GM23338 (cell line): ENCODE data around the gene TMEM63A. TPM values are rescaled to one million over a fixed set of nuclear protein-coding genes. Genes with fewer than 3 reads are reported as not detected.

Experiments
- ATAC-seq: fragments of 200-7000 bp; cut with Tn5 transposase; 3 replicates; pipeline ENCODE4 v1.9.1; 2020
- DNase-seq: peaks from one replicate; pipeline ENCODE4 v3.0.0-alpha.2; 2015; ENCODE audit warnings: low spot score
- H2AFZ ChIP-seq: fragments of 200-600 bp; sonication (generic); 2 replicates; pipeline ENCODE4 v1.8.0; 2016; ENCODE audit warnings: antibody characterized with exemption, mild to moderate bottlenecking, moderate library complexity
- H3F3A ChIP-seq: fragments of 200-600 bp; sonication (generic); replicated peaks from 2 replicates; pipeline ENCODE4 v1.8.0; 2017; ENCODE audit warnings: antibody characterized with exemption, mixed run types, low read depth
- H3K27ac ChIP-seq: fragments of 200-600 bp; sonication (generic); 2 replicates; pipeline ENCODE4 v1.6.1; 2016; ENCODE audit warnings: low read depth
- H3K27me3 ChIP-seq: fragments of 200-600 bp; sonication (generic); 2 replicates; pipeline ENCODE4 v1.8.0; 2016; ENCODE audit warnings: mild to moderate bottlenecking, mixed run types, moderate library complexity; ENCODE audit not compliant: insufficient read depth
- H3K36me3 ChIP-seq: fragments of 200-600 bp; sonication (generic); 2 replicates; pipeline ENCODE4 v1.8.0; 2016; ENCODE audit warnings: mild to moderate bottlenecking; ENCODE audit not compliant: insufficient read depth
- H3K4me1 ChIP-seq: fragments of 200-600 bp; sonication (generic); 2 replicates; pipeline ENCODE4 v1.8.0; 2016; ENCODE audit warnings: mild to moderate bottlenecking, moderate library complexity; ENCODE audit not compliant: insufficient read depth
- H3K4me2 ChIP-seq: fragments of 200-600 bp; sonication (generic); 2 replicates; pipeline ENCODE4 v1.7.1; 2017; ENCODE audit warnings: mixed run types
- H3K4me3 ChIP-seq: fragments of 200-600 bp; sonication (generic); 2 replicates; pipeline ENCODE4 v1.6.1; 2016; ENCODE audit warnings: mixed run types
- H3K79me2 ChIP-seq: fragments of 200-600 bp; sonication (generic); replicated peaks from 2 replicates; pipeline ENCODE4 v1.8.0; 2017; ENCODE audit warnings: mild to moderate bottlenecking; ENCODE audit not compliant: insufficient read depth
- H3K9me2 ChIP-seq: fragments of 200-600 bp; sonication (generic); 2 replicates; pipeline ENCODE4 v1.8.0; 2017; ENCODE audit not compliant: insufficient read depth
- H4K20me1 ChIP-seq: fragments of 200-600 bp; sonication (generic); replicated peaks from 2 replicates; pipeline ENCODE4 v1.8.0; 2017; ENCODE audit warnings: mild to moderate bottlenecking; ENCODE audit not compliant: insufficient read depth
- H3K27ac Mint-ChIP-seq: 2 replicates; pipeline ENCODE4 v1.8.0; 2020; ENCODE audit warnings: inconsistent platforms, mild to moderate bottlenecking, moderate library complexity, mixed read lengths
- H3K27me3 Mint-ChIP-seq: 3 replicates; pipeline ENCODE4 v1.8.0; 2022; ENCODE audit warnings: low read depth, mild to moderate bottlenecking, moderate library complexity, mixed read lengths, inconsistent platforms; ENCODE audit not compliant: insufficient read depth, poor library complexity
- H3K36me3 Mint-ChIP-seq: 3 replicates; pipeline ENCODE4 v1.8.0; 2021; ENCODE audit warnings: low read depth, mild to moderate bottlenecking, inconsistent platforms, moderate library complexity, mixed read lengths
- H3K4me1 Mint-ChIP-seq: 3 replicates; pipeline ENCODE4 v1.8.0; 2020; ENCODE audit warnings: mild to moderate bottlenecking, inconsistent platforms, mixed read lengths
- H3K4me3 Mint-ChIP-seq: 3 replicates; pipeline ENCODE4 v1.8.0; 2021; ENCODE audit warnings: moderate library complexity, mild to moderate bottlenecking, inconsistent platforms, mixed read lengths
- H3K9me3 Mint-ChIP-seq: 3 replicates; pipeline ENCODE4 v1.8.0; 2020; ENCODE audit warnings: moderate library complexity, mild to moderate bottlenecking, inconsistent platforms, mixed read lengths
- CREB1 ChIP-seq: fragments of 250-450 bp; sonication (Bioruptor Pico); IDR thresholded peaks from 2 replicates; pipeline ENCODE4 v1.5.0; 2020; ENCODE audit warnings: low read depth, mild to moderate bottlenecking, moderate library complexity
- ETS1 ChIP-seq: IDR thresholded peaks from 2 replicates; pipeline ENCODE4 v1.6.1; 2016; ENCODE audit warnings: antibody characterized with exemption
- EZH2 ChIP-seq: fragments of 200-600 bp; sonication (generic); IDR thresholded peaks from one replicate; pipeline ENCODE4 v1.8.0; 2017; ENCODE audit warnings: antibody characterized with exemption, mild to moderate bottlenecking, low read depth; ENCODE audit not compliant: unreplicated experiment
- JUNB ChIP-seq: IDR thresholded peaks from one replicate; pipeline ENCODE4 v1.6.1; 2016; ENCODE audit warnings: antibody characterized with exemption; ENCODE audit not compliant: unreplicated experiment
- NANOG ChIP-seq: IDR thresholded peaks from 2 replicates; pipeline ENCODE4 v1.6.1; 2016; ENCODE audit warnings: antibody characterized with exemption, borderline replicate concordance
- REST ChIP-seq: IDR thresholded peaks from one replicate; pipeline ENCODE4 v1.6.1; 2018; ENCODE audit warnings: antibody characterized with exemption; ENCODE audit not compliant: unreplicated experiment
- ZNF331 ChIP-seq: fragments of 250-450 bp; sonication (Bioruptor Pico); IDR thresholded peaks from 2 replicates; pipeline ENCODE4 v1.5.0; 2020; ENCODE audit warnings: low read depth, mild to moderate bottlenecking, moderate library complexity
- ZNF462 ChIP-seq: fragments of 250-450 bp; sonication (Bioruptor Pico); IDR thresholded peaks from 2 replicates; pipeline ENCODE4 v1.5.0; 2020; ENCODE audit warnings: mild to moderate bottlenecking, moderate library complexity
- polyA plus RNA-seq: library from polyadenylated mRNA; unstranded; fragments of >200 nt; fragmentation: Nextera tagmentation; extraction: Ambion mirVana; gene quantifications from 2 replicates; pipeline ENCODE4 v1.2.1, GENCODE V29; 2016
- total RNA-seq: library from RNA; depleted of rRNA; stranded (reverse); fragments of >200 nt; shearing (Covaris generic); gene quantifications from 2 replicates; pipeline ENCODE4 v1.2.3, GENCODE V29; 2014

TMEM63A gene
- total and polyA plus RNA-seq, 2 experiments from 2014 or later = 31.7 to 76.9 TPM

- TF ChIP-seq REST = no peak
- TF ChIP-seq ETS1 = no peak
- TF ChIP-seq CREB1 (CRISPR knock-in tag) = no peak
- no peak for TF ChIP-seq EZH2
Measured at GRCh38 chr1:225870911-225871310, 11.3 kb downstream of the TMEM63A start (continued).

GRCh38 chr1:225868631-225869330, 13.4 kb downstream of the TMEM63A start:
- Mint-ChIP-seq H3K36me3 (peaks cover 84% of the 10 kb centered on the region), H3K9me3 (no peaks in the 10 kb centered on the region), H3K4me1 (peaks cover 17% of the 10 kb centered on the region), H3K27ac (no peak overlapping the region), H3K4me3 (no peak overlapping the region), H3K27me3 (peaks cover 9% of the 10 kb centered on the region)
- Histone ChIP-seq H2AFZ (no peak overlapping the region), H3K4me2 (no peak overlapping the region), H3K27me3 (no peaks in the 10 kb centered on the region), H3K27ac (no peak overlapping the region), H3K9me2 (no peaks in the 10 kb centered on the region), H3K4me1 (peaks cover 3% of the 10 kb centered on the region; the same call in 1 of the 2 replicates), H4K20me1 (peaks cover 16% of the 10 kb centered on the region), H3F3A (0 out of 2 replicates have a peak, but pooled peaks cover 6% of the 10 kb centered on the region), H3K36me3 (peaks cover 42% of the 10 kb centered on the region), H3K4me3 (no peak overlapping the region), H3K79me2 (no peaks in the 10 kb centered on the region; the same call in 1 of the 2 replicates)
- DNase-seq (no peak), ATAC-seq (no peak)
- TF ChIP-seq REST (no peak), ZNF331 (CRISPR knock-in tag) (no peak), ZNF462 (no peak), JUNB (no peak), NANOG (no peak), CREB1 (CRISPR knock-in tag) (no peak)
